Right hindlimb (tissue), 1 donor: ENCODE data around the gene RAB40B.
A peak's percentile ranks its signal among the peaks of the same experiment; 100 is the strongest.

Experiments
- DNase-seq: peaks from one replicate; pipeline ENCODE4 v3.0.0-alpha.2; 2018

The RAB40B gene

DNA sequence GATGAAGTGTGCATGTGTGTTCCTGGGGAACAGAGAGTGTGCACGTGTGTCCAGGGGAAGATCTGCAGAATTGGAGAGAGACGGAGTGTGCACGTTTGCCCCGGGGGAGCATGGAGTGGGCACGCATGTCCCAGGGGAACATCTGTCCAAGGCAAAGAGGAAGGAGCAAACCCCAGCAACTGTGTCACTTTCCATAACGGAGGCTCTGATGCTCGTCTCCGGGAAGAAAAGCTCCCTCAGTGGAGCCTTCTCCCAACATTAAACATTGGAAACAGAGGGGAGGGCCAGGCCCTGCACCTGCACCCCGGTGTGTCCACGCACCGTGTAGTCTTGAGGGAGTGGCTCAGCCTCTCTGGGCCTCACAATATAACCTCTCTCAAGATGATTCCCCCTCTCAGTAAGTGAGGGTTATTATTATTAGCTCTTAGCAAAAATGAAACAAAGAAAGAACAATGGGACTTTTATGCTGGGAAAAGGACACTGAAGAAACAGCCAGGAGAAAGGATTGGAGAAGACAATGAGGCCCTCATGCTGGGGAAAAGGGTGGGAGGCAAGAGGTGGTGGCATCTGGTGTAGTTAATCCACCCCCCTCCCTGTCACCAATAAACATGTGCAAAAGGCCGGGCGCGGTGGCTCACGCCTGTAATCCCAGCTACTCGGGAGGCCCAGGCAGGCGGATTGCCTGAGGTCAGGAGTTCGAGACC lies 7.6 kb downstream of the RAB40B start:
- no peak for DNase-seq

DNA sequence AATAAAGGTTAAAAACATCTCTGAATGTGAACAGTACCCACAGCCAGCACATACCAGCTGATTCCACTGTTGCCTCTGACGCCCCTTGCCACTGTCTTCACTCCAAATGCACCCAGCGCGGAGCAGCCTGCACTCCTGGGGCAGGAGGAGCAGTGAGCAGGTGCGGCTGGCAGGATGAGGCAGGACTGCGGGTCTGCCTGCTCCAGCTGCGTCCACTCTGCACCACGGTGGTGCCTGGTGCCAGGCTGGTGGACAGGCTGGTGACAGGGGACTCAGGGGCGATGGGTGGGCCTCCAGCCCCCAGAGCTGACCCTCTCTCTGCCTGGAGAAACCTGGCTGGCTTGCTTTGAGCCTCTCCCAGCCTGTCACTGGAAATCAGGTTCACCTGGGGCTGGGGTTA lies 9.4 kb downstream of the RAB40B start:
- no peak for DNase-seq

DNA sequence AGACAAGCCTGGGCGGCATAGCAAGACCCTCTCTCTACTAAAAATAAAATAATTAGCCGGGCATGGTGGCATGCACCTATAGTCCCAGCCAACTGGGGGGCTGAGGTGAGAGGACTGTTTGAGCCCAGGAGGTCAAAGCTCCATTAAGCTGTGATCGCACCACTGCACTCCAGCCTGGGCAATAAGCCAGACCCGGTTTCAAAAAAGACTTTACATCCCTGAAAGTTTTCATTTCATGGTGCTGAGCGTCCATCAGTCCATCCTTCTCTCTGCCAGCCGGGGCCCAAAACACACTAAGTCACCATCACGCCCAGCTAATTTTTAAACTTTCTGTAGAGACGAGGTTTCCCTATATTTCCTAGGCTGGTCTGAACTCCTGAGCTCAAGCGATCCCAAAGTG lies 10.6 kb downstream of the RAB40B start:
- no peak for DNase-seq

DNA sequence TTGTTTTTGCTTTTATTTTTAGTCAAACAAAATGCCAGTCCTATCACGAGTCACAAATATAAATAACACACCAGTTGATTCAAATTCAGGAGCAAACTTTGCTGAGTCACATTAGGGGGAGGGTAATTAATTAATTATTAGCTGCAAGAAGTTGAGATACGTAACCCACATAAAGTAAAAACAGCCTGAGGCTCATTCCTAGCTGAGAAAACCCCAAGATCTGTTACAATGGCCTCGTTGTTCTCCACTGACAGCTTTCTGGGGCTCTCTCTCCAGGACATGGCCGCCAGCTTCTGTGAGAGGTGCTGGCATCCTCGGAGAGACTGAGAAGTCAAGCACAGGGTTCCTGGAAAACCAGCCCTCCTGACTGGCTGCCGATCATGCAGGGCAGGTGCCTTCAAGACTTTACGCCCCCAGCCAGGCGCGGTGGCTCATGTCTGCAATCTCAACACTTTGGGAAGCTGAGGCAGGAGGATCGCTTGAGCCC lies 11.1 kb downstream of the RAB40B start:
- no peak for DNase-seq

DNA sequence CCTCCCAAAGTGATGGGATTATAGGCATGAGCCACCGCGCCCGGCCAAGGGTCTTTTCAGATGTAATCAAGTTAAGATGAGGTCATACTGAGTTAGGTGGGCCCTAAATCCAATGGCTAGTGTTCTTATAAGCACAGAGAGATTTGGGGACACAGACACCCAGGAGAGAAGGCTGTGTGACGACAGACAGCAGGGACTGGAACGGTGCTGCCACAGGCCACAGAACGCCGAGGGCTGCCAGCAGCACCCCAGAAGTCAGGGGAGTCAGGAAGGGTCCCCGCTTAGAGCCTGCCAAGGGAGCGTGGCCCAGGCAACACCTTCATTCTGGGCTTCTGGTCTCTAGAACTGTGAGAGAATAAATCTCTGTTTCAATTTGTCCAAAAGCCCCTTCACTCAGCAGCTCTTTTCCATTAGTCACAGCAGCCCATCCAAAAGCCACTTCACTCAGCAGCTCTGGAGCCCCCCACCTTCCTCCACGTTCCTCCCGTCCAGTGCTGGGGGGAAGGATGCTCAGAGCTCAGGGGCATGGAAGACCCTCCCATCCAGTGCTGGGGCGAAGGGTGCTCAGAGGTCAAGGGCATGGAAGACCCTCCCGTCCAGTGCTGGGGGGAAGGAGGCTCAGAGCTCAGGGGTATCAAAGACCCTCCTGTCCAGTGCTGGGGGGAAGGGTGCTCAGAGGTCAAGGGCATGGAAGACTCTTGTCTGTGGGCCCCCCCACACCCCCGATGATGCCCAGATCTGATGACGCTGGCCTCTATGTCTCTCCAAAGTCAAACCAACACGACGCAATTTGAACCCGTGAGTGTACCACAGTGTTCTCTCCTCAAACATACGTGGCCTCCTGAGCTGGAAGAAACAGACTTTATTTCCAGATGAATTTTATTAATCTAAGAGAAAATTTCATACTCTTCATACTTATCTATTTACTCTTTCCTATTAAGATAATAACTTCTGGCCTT lies 11.9 kb downstream of the RAB40B start:
- no peak for DNase-seq

DNA sequence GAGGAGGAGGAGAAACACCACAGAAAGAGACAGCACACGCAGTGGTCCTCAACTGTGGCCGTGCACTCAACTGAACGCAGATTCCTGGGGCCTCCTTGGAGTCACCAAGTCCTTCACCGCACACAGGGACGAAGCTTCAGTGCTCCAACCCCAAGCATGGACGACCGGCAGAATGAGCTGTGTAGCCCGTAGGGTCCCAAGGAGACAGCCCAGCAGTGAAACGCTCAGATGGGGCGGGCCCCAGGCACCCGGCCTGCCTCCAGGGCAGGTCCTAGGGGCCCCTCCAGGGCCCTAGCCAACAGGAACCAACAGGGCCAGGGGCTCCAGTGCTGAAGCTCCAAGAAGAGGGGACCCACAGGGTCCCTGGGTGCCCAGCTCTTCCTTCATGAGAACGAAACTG lies 13.2 kb downstream of the RAB40B start:
- no peak for DNase-seq

DNA sequence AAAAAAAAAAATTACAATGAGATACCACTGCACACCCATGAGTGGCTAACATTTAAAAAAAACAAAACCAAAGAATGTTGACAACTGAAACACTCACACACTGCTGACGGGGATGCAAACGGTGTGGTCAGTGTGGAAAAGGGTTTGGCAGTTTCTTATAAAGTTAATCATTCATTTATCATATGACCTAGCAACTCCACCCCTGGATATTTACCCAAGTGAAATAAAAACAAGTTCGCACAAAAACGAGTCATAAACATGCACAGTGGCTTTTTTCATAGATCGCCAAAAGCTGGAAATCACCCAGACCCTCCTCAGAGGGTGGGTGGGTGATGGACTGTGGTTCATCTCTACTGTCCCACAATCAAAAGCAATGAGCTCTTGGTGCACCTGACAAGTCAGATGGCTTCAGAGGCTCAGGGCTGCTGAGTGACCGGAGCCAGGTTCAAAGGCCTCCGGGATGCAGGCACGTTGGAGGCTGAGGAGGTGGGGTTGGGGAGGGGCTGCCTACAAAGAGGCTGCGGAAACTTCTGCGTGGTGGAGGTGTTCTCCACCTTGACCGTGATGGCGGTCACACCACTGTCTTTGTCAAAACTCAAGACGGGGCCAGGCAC lies 14.2 kb downstream of the RAB40B start:
- no peak for DNase-seq

DNA sequence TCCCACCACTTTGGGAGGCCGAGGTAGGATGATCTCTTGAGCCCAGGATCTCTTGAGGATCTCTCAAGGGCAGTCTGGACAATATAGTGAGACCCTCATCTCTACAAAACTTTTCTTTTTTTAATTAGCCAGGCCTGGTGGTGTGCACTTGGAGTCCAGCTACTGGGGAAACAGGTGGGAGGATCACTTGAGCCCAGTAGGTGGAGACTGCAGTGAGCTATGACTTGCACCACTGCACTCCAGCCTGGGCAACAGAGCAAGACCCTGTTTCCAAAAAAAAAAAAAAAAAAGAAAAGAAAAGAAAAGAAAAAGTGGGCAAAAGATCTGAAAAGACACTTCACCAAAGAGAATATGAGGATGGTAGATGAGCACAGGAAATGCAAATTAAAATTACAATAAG lies 15.0 kb downstream of the RAB40B start:
- DNase-seq, result no peak

DNA sequence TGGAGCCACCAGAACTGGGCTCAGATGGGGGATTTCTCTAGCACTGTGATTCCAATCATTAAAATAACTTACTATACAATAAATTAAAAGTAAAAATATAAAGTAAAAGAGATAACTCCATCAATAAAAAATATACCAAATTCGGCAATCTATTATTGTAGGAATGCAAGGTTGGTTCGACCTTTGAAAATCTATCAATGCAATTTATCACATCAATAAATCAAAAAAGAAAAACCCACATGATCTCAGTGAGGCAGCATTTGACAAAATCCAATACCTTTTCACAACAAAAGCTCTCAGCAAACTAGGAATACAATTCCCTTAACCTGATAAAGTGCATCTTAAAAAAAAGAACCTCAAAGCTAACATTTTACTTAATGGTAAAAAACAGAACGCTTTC lies 17.0 kb downstream of the RAB40B start:
- DNase-seq, result no peak

DNA sequence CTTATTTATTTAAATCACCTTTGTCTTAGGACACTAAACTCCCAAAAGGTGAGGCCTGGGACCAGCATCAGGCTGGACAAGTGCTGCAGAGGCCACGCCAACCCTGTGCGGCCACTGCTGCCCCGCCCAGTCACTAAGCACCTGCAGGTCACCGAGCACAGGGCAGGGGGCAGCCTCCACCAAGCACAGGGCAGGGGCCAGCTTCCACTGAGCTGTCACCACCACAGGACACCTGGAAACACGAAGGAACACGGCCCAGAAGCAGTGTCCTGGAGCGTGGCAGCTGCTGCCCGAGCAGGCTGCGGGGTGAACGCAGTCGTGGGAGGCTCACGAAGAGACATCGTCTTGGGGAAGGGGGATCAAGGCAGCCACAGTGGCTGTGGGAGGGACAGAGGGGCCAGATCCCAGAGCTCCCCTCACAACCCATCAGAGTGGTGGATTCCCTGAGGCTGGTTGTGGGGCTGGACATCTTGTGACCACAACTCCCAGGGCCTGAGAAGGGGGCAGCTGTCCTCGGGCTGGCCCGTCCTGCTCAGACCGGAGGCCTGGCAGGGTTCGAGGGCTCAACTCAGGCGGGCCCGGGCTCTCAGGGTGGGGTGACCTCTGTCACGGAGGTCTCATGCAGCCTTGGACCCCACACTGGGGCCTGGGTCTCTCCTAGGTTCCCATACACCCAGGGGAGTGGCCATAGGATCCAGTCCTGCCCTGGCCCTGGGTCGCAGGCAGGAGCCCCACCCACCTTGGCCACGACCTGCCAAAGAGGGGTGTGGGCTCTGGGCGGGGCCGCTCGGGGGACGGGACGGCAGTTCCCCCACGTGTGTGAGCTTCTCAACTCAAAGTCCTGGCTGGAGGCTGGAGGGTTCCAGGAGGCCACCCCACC lies 18.7 kb downstream of the RAB40B start:
- no peak for DNase-seq

DNA sequence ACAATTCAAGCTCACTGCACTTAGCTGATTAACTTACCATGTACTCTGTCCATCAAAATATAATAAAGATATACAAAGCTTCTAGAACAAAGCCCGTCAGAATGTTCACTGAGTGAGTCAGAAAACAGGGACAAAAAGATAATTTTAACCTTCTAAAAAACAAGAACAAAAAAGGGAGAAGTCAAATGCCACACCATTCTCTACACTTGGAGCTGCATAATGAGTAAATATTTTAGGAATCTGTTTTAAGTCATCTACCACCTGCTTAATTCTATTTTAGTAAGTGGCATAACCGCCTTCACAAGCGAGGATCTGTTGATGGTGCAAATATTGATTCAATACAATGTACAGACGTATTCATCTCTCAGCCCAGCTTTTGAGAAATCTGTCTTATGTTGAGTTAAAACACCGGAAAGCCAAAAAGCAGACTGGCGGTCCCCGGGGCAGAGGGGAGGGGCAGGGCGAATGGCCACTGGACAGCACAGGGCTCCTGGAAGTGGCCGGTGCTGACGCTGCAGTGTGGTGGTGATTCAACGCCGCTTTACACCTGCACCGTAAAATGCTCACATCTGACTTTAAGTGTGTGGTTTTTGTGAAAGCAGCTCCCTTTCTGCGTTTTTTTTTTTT lies 20.1 kb downstream of the RAB40B start:
- no peak for DNase-seq

DNA sequence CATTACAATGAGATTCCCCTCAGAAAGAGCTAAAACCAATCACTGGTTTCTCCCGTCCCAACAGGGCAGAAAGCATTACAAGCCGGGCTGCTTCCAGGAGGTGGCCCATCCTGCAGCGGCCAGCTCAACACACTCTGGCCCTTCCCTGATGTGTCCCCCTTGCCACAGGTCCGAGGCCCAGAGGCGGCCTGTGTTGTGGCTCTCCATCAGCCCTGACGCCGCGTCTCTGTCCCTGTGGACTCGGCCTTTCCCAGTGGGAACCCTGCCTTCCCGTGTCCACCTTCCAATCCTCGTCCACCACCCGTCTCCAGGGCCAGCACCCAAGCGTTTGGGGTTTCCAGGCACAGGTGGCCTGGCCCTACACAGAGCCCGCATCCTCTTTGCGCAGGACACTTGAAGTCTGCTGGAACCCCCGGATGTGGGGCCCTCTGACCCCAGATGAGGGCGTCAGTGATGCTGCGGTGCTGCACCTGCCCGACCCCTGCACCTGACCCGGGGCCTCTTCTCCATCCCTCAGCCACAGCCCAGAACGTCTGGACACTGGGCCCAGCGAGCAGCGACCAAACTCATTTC lies 21.1 kb downstream of the RAB40B start:
- no peak for DNase-seq

DNA sequence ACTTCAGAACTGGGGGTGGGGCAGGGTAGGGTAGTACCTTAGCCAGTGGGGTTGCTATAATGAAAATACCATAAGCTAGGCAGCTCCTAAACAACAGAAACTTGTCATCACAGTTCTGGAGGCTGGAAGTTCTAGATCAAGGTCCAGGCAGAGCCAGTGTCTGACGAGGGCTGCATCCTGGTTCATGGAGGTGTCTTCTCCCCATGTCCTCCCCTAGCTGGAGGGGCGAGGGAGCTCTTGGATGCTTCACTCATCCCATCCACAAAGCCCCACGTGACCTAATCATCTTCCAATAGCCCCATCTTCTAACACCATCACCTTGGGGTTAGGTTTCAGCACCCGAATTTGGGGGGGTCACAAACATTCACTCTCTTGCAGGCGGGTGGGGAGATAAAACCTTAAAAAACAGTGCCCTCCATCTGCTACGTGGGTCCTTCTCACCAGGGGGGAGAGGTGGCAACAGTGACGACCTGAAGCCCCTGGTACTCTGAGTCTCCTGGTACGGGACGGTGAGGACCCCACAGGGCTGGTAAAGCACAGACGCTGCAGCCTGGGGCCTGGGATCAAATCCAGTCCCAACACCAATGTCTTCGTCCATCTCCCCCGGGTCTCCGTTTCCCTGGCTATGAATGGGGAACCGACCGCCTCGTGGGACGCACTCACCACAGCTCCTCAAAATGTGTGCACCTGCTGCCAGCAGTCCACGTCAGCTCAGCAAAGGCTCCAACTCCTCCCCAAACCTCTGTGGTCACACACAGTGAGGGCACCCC lies 22.8 kb downstream of the RAB40B start:
- DNase-seq, result no peak

DNA sequence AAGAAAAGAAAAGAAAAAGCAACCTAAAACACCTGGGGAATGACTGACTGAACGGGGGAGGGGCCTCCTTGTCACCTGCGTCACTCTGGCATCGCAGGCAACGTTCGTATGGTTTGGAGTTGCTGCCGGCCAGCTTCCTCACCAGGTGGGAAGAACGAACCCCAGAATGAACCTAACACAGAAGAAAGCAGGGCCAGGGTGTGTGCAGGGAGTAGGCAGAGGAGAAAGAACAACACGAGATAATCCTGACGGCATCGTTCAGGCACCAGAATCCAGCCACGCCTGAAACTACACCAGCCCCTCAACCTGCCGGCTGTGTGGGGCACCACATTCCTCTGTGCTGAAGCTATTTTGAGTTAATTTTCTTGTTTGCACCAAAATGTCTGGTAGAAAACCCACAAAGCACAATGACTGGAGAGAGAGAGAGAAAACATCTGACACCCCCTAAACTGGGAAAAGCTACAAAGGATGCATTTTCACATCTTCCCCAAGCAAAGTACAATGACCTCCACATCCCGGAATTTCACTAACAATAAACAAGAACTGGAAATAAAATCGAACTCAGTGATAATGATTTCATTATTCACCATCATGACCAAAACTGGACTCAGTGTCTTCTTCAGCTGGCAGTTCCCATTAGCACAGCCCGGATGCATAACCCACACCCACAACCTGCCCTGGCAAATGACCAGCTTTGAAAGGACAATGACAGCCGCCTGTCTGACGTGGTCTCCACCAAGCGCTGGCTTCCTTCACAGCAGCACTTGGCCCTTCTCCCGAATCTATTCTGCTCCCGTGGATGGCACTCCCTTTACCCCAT lies 23.6 kb downstream of the RAB40B start:
- no peak for DNase-seq

DNA sequence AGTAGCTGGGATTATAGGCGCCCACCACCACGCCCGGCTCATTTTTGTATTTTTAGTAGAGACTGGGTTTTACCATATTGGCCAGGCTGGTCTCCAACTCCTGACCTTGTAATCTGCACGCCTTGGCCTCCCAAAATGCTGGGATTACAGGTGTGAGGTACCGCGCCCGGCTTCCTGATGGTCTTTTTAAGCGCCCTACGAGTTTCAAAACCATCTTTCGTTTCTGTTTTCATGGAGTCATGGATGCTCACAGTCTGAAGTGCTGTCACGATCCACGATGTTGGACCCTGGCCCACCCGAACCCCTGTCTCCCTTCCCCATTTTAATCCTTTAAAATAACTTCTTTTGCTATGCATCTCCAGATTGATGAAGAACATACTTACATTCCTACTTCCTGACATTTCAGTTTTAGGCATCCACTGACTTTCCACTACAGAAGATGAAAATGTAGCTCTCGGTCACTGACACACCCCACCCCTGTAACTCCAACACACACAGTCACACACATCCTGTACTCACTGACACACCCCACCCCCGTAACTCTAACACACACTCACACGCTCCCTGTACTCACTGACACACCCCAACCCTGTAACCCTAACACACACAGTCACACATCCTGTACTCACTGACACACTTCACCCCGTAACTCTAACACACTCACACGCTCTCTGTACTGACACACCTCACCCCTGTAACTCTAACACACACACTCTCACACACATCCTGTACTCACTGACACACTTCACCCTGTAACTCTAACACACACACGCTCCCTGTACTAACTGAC lies 27.6 kb downstream of the RAB40B start:
- DNase-seq, result no peak

DNA sequence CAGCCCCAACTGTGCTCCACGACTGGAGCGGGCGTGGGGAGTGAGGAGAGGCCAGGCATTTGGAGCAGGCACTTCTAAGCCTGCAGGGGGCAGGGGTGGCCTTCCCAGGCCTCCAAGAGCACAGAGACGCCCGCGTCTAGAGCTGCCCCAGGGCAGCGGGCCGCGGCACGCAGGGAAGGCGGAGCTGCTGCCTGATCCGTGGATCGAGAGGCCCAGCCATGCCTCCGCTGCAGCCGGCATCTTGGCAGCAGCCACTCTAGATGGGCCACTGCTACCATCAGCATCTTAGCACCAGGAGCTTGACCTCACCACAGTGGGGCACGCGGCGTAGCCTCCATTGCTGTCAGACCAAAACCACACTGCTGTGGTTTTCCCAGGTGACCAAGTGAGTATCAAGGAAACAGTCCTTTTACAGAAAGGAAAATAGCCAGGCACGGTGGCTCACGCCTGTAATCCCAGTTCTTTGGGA lies 29.8 kb downstream of the RAB40B start:
- DNase-seq, result peak; percentile 67

DNA sequence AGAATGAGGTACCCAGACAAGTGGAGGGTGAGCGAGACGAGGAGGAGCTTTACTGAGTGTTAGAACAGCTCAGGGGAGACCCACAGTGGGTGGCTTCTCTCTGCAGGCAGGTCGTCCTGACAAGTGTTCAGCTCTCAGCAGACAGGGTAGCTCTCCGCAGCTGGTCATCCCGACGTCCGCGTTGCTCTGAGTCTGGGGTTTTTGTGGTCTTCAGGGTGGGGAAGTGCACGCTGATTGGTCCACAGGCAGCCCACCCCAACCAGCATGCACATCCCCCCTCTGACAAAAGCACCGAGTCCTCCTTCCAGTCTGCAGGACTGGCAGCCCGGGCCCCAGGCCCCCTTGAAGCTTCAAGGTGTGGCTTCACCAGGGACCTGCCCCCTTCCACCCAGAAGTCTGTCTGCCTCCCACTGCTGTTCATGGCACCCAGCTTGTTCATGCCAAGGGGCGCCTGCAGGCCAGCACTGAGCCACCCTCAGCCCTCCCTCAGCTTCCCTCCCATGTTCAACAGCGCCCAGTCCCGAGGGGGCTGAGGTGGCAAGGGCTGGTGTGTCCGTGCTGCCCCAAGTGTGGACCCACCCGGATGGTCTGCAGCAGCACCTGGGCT lies 30.4 kb downstream of the RAB40B start:
- no peak for DNase-seq

DNA sequence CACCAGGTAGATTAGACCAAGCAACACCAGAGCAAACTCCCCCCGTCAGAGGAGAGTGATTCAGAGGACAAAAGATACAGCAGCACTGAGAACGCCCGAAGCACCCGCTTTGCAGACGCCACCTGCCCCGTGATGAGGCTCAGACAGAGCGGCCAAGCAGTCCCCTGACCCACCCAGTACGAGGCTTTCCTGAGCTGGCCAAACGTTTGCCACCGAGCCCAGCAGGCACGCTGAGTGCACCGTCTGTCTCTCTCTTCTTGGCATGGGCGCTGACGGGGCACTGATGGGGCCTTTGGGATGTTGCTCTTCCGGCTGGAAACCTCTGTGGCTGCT lies 30.9 kb downstream of the RAB40B start:
- no peak for DNase-seq
